GM21619 (cell line): ENCODE data around the gene CLDN14.

Source experiments
- ATAC-seq: cut with Tn5 transposase; IDR thresholded peaks from one replicate; pipeline ENCODE4 v1.9.1; 2021; ENCODE audit not compliant: unreplicated experiment

Gene CLDN14

GRCh38 chr21:36473203-36473602 is 6.7 kb downstream of the CLDN14 start:
- no peak for ATAC-seq

GRCh38 chr21:36472377-36472776 is 7.5 kb downstream of the CLDN14 start:
- no peak for ATAC-seq

- ATAC-seq = peak; percentile 79
These were observed 8.6 kb downstream of the CLDN14 start for GRCh38 chr21:36471254-36471723.

- no peak for ATAC-seq
These were observed 9.6 kb downstream of the CLDN14 start for GRCh38 chr21:36470294-36470693.

GRCh38 chr21:36466061-36466511 is 13.8 kb downstream of the CLDN14 start:
- no peak for ATAC-seq

- ATAC-seq = no peak
These were observed 14.4 kb downstream of the CLDN14 start for GRCh38 chr21:36465478-36465877.

- ATAC-seq = no peak
These were observed 15.3 kb downstream of the CLDN14 start for GRCh38 chr21:36464590-36464989.

GRCh38 chr21:36463991-36464390 is 15.9 kb downstream of the CLDN14 start:
- ATAC-seq = no peak

- ATAC-seq = no peak
These were observed 16.7 kb downstream of the CLDN14 start for GRCh38 chr21:36463204-36463603.

- ATAC-seq = no peak
These were observed 17.9 kb downstream of the CLDN14 start for GRCh38 chr21:36461918-36462486.

GRCh38 chr21:36461277-36461917 is 18.5 kb downstream of the CLDN14 start:
- no peak for ATAC-seq

- ATAC-seq = no peak
These were observed 19.1 kb downstream of the CLDN14 start for GRCh38 chr21:36460866-36461265.

- no peak for ATAC-seq
These were observed 20.8 kb downstream of the CLDN14 start for GRCh38 chr21:36459098-36459497.

- ATAC-seq = no peak
These were observed 23.1 kb downstream of the CLDN14 start for GRCh38 chr21:36456729-36457414.

GRCh38 chr21:36454706-36455105 is 25.2 kb downstream of the CLDN14 start:
- ATAC-seq = no peak

- ATAC-seq = no peak
These were observed 25.8 kb downstream of the CLDN14 start for GRCh38 chr21:36454093-36454531.

GRCh38 chr21:36452281-36452825 is 27.6 kb downstream of the CLDN14 start:
- ATAC-seq = no peak

- no peak for ATAC-seq
These were observed 28.4 kb downstream of the CLDN14 start for GRCh38 chr21:36451506-36451905.

GRCh38 chr21:36450511-36450910 is 29.4 kb downstream of the CLDN14 start:
- ATAC-seq = no peak

- no peak for ATAC-seq
These were observed 33.6 kb downstream of the CLDN14 start for GRCh38 chr21:36446301-36446700.

GRCh38 chr21:36441715-36442114 is 38.2 kb downstream of the CLDN14 start:
- no peak for ATAC-seq

- no peak for ATAC-seq
These were observed 42.2 kb downstream of the CLDN14 start for GRCh38 chr21:36437745-36438128.
